Naive B cell (primary cell): ENCODE results near the gene OR6K3. TPM values are rescaled to one million over a fixed set of nuclear protein-coding genes. Genes with fewer than 3 reads are reported as not detected.

Experiments
- ATAC-seq, 2 donors: fragments of 150-1000 bp; cut with Tn5 transposase; 2 replicates each; pipeline ENCODE4 v1.10.0; 2021; ENCODE audit warnings: low read depth in 2 of 2, mild to moderate bottlenecking in 2 of 2, moderate library complexity in 2 of 2
- DNase-seq: peaks from one replicate; pipeline ENCODE4 v3.0.0; 2022
- H3K27ac Mint-ChIP-seq, 6 donors: one replicate each; pipeline ENCODE4 v1.8.0; 2020 to 2022; ENCODE audit warnings: mild to moderate bottlenecking in 6 of 6, mixed read lengths in 6 of 6, moderate library complexity in 5 of 6, inconsistent platforms in 2 of 6
- H3K27me3 Mint-ChIP-seq, 3 donors: one replicate each; pipeline ENCODE4 v1.8.0; 2021 to 2022; ENCODE audit warnings: mixed read lengths in 3 of 3, mild to moderate bottlenecking in 1 of 3
- H3K36me3 Mint-ChIP-seq, 2 donors: one replicate each; pipeline ENCODE4 v1.8.0; 2020 to 2022; ENCODE audit warnings: mixed read lengths in 2 of 2, inconsistent platforms in 1 of 2, mild to moderate bottlenecking in 1 of 2
- H3K4me1 Mint-ChIP-seq, 3 donors: one replicate each; pipeline ENCODE4 v1.8.0; 2020 to 2022; ENCODE audit warnings: mixed read lengths in 3 of 3, inconsistent platforms in 1 of 3, mild to moderate bottlenecking in 1 of 3, moderate library complexity in 1 of 3
- H3K4me3 Mint-ChIP-seq, 8 donors: one replicate each; pipeline ENCODE4 v1.8.0; 2020 to 2022; ENCODE audit warnings: mild to moderate bottlenecking in 8 of 8, mixed read lengths in 8 of 8, moderate library complexity in 8 of 8, inconsistent platforms in 2 of 8
- H3K9me3 Mint-ChIP-seq, 7 donors: one replicate each; pipeline ENCODE4 v1.8.0; 2020 to 2022; ENCODE audit warnings: mixed read lengths in 7 of 7, mild to moderate bottlenecking in 5 of 7, inconsistent platforms in 2 of 7, moderate library complexity in 1 of 7
- polyA plus RNA-seq, 6 donors: library from polyadenylated mRNA; unstranded; fragments of 300-500 nt; fragmentation: Illumina TruSeq; gene quantifications; one replicate each; pipeline ENCODE4 v1.2.3, GENCODE V29; 2021; ENCODE audit warnings: low read depth in 6 of 6

The OR6K3 gene
- polyA plus RNA-seq, 6 donors from 2014 or later = not detected

GRCh38 chr1:158675563-158676323 lies 44.8 kb downstream of the OR6K3 start:
- H3K36me3 Mint-ChIP-seq = no peaks in the 10 kb centered on the region
- no peaks in the 10 kb centered on the region for H3K4me1 Mint-ChIP-seq
- ATAC-seq = no peak
- no peak overlapping the region for H3K4me3 Mint-ChIP-seq
- peaks cover 0 to 15% (median 13%) of the 10 kb centered on the region in 3 donors for H3K27me3 Mint-ChIP-seq
- no peak overlapping the region for H3K27ac Mint-ChIP-seq
- no peak for DNase-seq
- H3K9me3 Mint-ChIP-seq = no peaks in the 10 kb centered on the region

DNA sequence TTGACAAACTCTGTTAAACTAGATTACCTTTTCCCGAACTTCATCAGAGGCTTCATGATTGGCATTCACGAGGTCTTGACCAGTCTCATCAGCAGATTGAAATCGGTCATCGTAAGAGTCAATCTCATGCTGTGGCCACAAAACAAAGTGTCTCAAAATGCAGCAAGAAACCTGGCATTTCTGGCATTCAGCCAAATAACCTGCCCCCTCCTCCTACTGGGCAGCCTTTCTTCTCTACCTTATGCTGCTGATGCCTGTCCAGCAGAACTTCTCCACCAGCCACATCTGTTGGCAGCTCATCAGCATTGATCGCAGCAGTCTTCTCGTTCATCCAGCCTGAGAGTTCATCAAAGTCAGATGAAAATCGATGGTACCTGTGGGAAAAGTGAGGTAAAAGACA lies 46.2 kb downstream of the OR6K3 start:
- no peak overlapping the region for H3K4me3 Mint-ChIP-seq
- ATAC-seq (no peak), DNase-seq (no peak)
- no peaks in the 10 kb centered on the region for H3K36me3 Mint-ChIP-seq
- peaks cover 0 to 2% (median 0%) of the 10 kb centered on the region in 7 donors for H3K9me3 Mint-ChIP-seq
- no peak overlapping the region for H3K27ac Mint-ChIP-seq
- H3K4me1 Mint-ChIP-seq = no peaks in the 10 kb centered on the region
- H3K27me3 Mint-ChIP-seq = peaks cover 0 to 15% (median 15%) of the 10 kb centered on the region in 3 donors

Other genes with a start within 250 kb of the OR6K3 start
- gene OR10R2, start 248.5 kb downstream of the OR6K3 start, polyA plus RNA-seq = not detected
- gene OR6Y1, start 166.3 kb downstream of the OR6K3 start, polyA plus RNA-seq = not detected
- gene OR6P1, start 150.1 kb downstream of the OR6K3 start, polyA plus RNA-seq = not detected
- not detected for gene OR10X1, start 140.8 kb downstream of the OR6K3 start, polyA plus RNA-seq
- gene OR10Z1, start 115.5 kb downstream of the OR6K3 start, polyA plus RNA-seq = not detected
- gene SPTA1, start 34.0 kb downstream of the OR6K3 start, polyA plus RNA-seq = under 1 TPM in 2 of 6 donors, not detected in 4; 0.04 to 0.15 TPM
- not detected for gene OR6K2, start 20.1 kb downstream of the OR6K3 start, polyA plus RNA-seq
- not detected for gene OR6K6, start 34.0 kb upstream of the OR6K3 start, polyA plus RNA-seq
- not detected for gene OR6N1, start 51.5 kb upstream of the OR6K3 start, polyA plus RNA-seq
- gene OR6N2, start 60.5 kb upstream of the OR6K3 start, polyA plus RNA-seq = not detected
- gene MNDA, start 110.6 kb upstream of the OR6K3 start, polyA plus RNA-seq = 10 to 100 TPM in 2 of 6 donors, 1 to 10 TPM in 4; 6.0 to 26.3 (median 8.8) TPM
- gene PYHIN1, start 210.8 kb upstream of the OR6K3 start, polyA plus RNA-seq = 1 to 10 TPM in 5 of 6 donors, not detected in 1; 2.7 to 5.9 (median 3.0) TPM